HEK293T (cell line): ENCODE results near the gene MYBPHL.

ENCODE experiments used
- ELF4 ChIP-seq: fragments of 450-650 bp; IDR thresholded peaks from 2 replicates; pipeline ENCODE4 v1.6.1; 2017; ENCODE audit warnings: antibody characterized with exemption
- FOXA1 ChIP-seq: fragments of 450-650 bp; IDR thresholded peaks from 2 replicates; pipeline ENCODE4 v1.6.1; 2016; ENCODE audit warnings: mild to moderate bottlenecking
- FOXK2 ChIP-seq: fragments of 450-650 bp; IDR thresholded peaks from 2 replicates; pipeline ENCODE4 v1.6.1; 2016; ENCODE audit warnings: mild to moderate bottlenecking
- FOXM1 ChIP-seq: fragments of 450-650 bp; IDR thresholded peaks from 2 replicates; pipeline ENCODE4 v1.6.1; 2017; ENCODE audit warnings: mild to moderate bottlenecking, borderline replicate concordance
- HDGF ChIP-seq: fragments of 450-650 bp; IDR thresholded peaks from 2 replicates; pipeline ENCODE4 v1.6.1; 2017; ENCODE audit warnings: antibody characterized with exemption, borderline replicate concordance
- L3MBTL2 ChIP-seq: fragments of 450-650 bp; conservative IDR thresholded peaks from 2 replicates; pipeline ENCODE4 v1.6.1; 2016; ENCODE audit warnings: mild to moderate bottlenecking
- NFRKB ChIP-seq: fragments of 450-650 bp; IDR thresholded peaks from 2 replicates; pipeline ENCODE4 v1.6.1; 2016; ENCODE audit warnings: mild to moderate bottlenecking, moderate library complexity

GRCh38 chr1:109263234-109263596 lies 43.6 kb downstream of the MYBPHL start:
- TF ChIP-seq ELF4 (no peak), L3MBTL2 (no peak), FOXM1 (no peak), FOXK2 (no peak), HDGF (no peak), FOXA1 (no peak), NFRKB (no peak)
